Psoas muscle (tissue), 8 donors: Measurements from ENCODE around the gene MON1B. TPM values are rescaled to one million over a fixed set of nuclear protein-coding genes. Genes with fewer than 3 reads are reported as not detected.
"Not testable (repeated sequence)": the region's sequence is repeated elsewhere in the genome, so short reads cannot be mapped to it uniquely, and the experiment has no call there.

Experiments
- ATAC-seq, 4 donors: fragments of 200-7000 bp; cut with Tn5 transposase; one replicate each; pipeline ENCODE4 v1.9.1; 2020; ENCODE audit warnings: moderate library complexity in 3 of 4, mild to moderate bottlenecking in 2 of 4
- DNase-seq, 2 donors: peaks; one replicate each; pipeline ENCODE4 v3.0.0-alpha.2; 2020
- H3K27ac ChIP-seq: fragments of 200-600 bp; one replicate; pipeline ENCODE4 v1.8.0; 2022
- H3K27me3 ChIP-seq, 3 donors: fragments of 200-600 bp in 1 of 3; one replicate each; pipeline versions ENCODE4 v1.6.1 to v1.8.0; 2013 to 2022; ENCODE audit warnings: low read length in 2 of 3, mild to moderate bottlenecking in 2 of 3, moderate library complexity in 1 of 3; ENCODE audit not compliant: insufficient read depth in 3 of 3
- H3K36me3 ChIP-seq, 2 donors: fragments of 200-600 bp in 1 of 2; one replicate each; pipeline versions ENCODE4 v1.6.1 to v1.8.0; 2013 to 2022; ENCODE audit warnings: low read depth in 1 of 2, mild to moderate bottlenecking in 1 of 2, moderate library complexity in 1 of 2; ENCODE audit not compliant: insufficient read depth in 1 of 2
- H3K4me1 ChIP-seq: fragments of 200-600 bp; one replicate; pipeline ENCODE4 v1.8.0; 2022
- H3K4me3 ChIP-seq: fragments of 200-600 bp; one replicate; pipeline ENCODE4 v1.8.0; 2022; ENCODE audit warnings: mild to moderate bottlenecking
- H3K9me3 ChIP-seq: fragments of 200-600 bp; one replicate; pipeline ENCODE4 v1.8.0; 2022
- CTCF ChIP-seq: fragments of 200-600 bp; IDR thresholded peaks from one replicate; pipeline ENCODE4 v1.8.0; 2022; ENCODE audit warnings: antibody characterized with exemption
- WGBS, 3 donors: extraction: QIAGEN DNeasy Blood & Tissue Kit; methylation state at CpG; one replicate each; pipeline versions ENCODE4 v1.1.6 to v1.1.7; 2013; 5-methylcytosine and 5-hydroxymethylcytosine counted together
- intact Hi-C, 2 donors: fragments of 100-400 bp; cut with DNase I; formaldehyde crosslinking; loops; one replicate each; pipeline versions ENCODE4 v1.11.0 to v1.14.2; 2022
- polyA plus RNA-seq, 3 donors: library from polyadenylated mRNA; stranded (reverse); fragments of 200-250 nt; gene quantifications; one replicate each; pipeline ENCODE4 v1.2.3, GENCODE V29; 2013
- total RNA-seq, 4 donors: library from RNA; stranded (reverse); fragmentation: NEBNext Ultra II Directional in 2 of 4; extraction: Animal tissue kit (Norgen Biotek cat#: 25700) in 2 of 4; gene quantifications; one replicate each; pipeline versions ENCODE4 v1.2.1 to v1.2.4, GENCODE V29; 2021 to 2023
- donor health status: healthy with polysubstance abuse.
- donor health status: DM: no; HTN: no; CAD: no; lungs with moderate emphysema.
- donor health status: Bipolar disorder and iron deficiency.
- donor health status: healthy.
- donor health status: DM: yes; HTN: yes; CAD: no.
- donor health status: DM: no; HTN: no; CAD: no.
- donor health status: DM: no; HTN: no; CAD: no.
- donor health status: DM: yes; HTN: yes; CAD: no.

MON1B gene
- total and polyA plus RNA-seq, 7 donors = 5.3 to 22.2 (median 13.8) TPM

GRCh38 chr16:77158293-77158692 is 32.7 kb upstream of the MON1B start:
- no peak overlapping the region for H3K4me3 ChIP-seq
- H3K4me1 ChIP-seq = no peaks in the 10 kb centered on the region
- DNase-seq (no peak), ATAC-seq (no peak)
- intact Hi-C loops = no loop called here
- no peak overlapping the region for H3K27ac ChIP-seq
- TF ChIP-seq CTCF = no peak
- H3K27me3 ChIP-seq = no peaks in the 10 kb centered on the region
- 79 to 80% (median 79%) methylated on average over 6 of the region's 6 CpGs for WGBS, 3 donors
- no peaks in the 10 kb centered on the region for H3K36me3 ChIP-seq
- no peaks in the 10 kb centered on the region for H3K9me3 ChIP-seq

- 72 to 83% (median 79%) methylated on average over 2 of the region's 2 CpGs for WGBS, 3 donors
- no peak overlapping the region for H3K27ac ChIP-seq
- H3K27me3 ChIP-seq = peaks cover 0 to under 1% (median 0%) of the 10 kb centered on the region in 3 donors
- H3K9me3 ChIP-seq = no peaks in the 10 kb centered on the region
- intact Hi-C loops = no loop called here
- no peak for ATAC-seq
- no peaks in the 10 kb centered on the region for H3K4me1 ChIP-seq
- no peak for DNase-seq
- no peak for TF ChIP-seq CTCF
- H3K36me3 ChIP-seq = no peaks in the 10 kb centered on the region
- no peak overlapping the region for H3K4me3 ChIP-seq
Observed at GRCh38 chr16:77165006-77165405, 26.0 kb upstream of the MON1B start.

GRCh38 chr16:77165536-77166236 is 25.3 kb upstream of the MON1B start:
- DNase-seq, ATAC-seq, H3K4me1 ChIP-seq, H3K36me3 ChIP-seq, H3K27ac ChIP-seq, H3K27me3 ChIP-seq, H3K9me3 ChIP-seq, intact Hi-C loops, H3K4me3 ChIP-seq: not testable (repeated sequence)
- 71 to 76% (median 74%) methylated on average over 9 of the region's 9 CpGs for WGBS, 3 donors

GRCh38 chr16:77166726-77167125 is 24.3 kb upstream of the MON1B start:
- DNase-seq = no peak
- no peak for TF ChIP-seq CTCF
- WGBS, 3 donors = 57 to 69% (median 58%) methylated on average over 2 of the region's 2 CpGs
- Histone ChIP-seq H3K9me3 (no peaks in the 10 kb centered on the region), H3K27me3 (peaks cover 0 to 5% (median 0%) of the 10 kb centered on the region in 3 donors), H3K27ac (no peak overlapping the region), H3K4me1 (no peaks in the 10 kb centered on the region), H3K4me3 (no peak overlapping the region), H3K36me3 (no peaks in the 10 kb centered on the region)
- intact Hi-C loops = no loop called here
- no peak for ATAC-seq

- H3K9me3 ChIP-seq = no peaks in the 10 kb centered on the region
- no peak for ATAC-seq
- WGBS, 3 donors = 49 to 70% (median 62%) methylated on average over 4 of the region's 4 CpGs
Observed at GRCh38 chr16:77168901-77169300, 22.1 kb upstream of the MON1B start.

More at GRCh38 chr16:77168901-77169300, 22.1 kb upstream of the MON1B start:
- intact Hi-C loops = no loop called here
- H3K36me3 ChIP-seq = no peaks in the 10 kb centered on the region
- peaks cover 0 to 5% (median 3%) of the 10 kb centered on the region in 3 donors for H3K27me3 ChIP-seq
- no peak overlapping the region for H3K4me3 ChIP-seq
- no peak overlapping the region for H3K27ac ChIP-seq
- DNase-seq = no peak
- no peaks in the 10 kb centered on the region for H3K4me1 ChIP-seq
- TF ChIP-seq CTCF = no peak
